GM23248 (cell line): ENCODE results near the gene RTKN2. TPM values are rescaled to one million over a fixed set of nuclear protein-coding genes. Genes with fewer than 3 reads are reported as not detected.
"Not testable (repeated sequence)": the region's sequence is repeated elsewhere in the genome, so short reads cannot be mapped to it uniquely, and the experiment has no call there.

ENCODE experiments used
- DNase-seq: peaks from one replicate; pipeline ENCODE4 v3.0.0-alpha.2; 2015
- H2AFZ ChIP-seq: fragments of 200-600 bp; sonication (generic); 2 replicates; pipeline ENCODE4 v1.6.1; 2016; ENCODE audit warnings: antibody characterized with exemption
- H3F3A ChIP-seq: fragments of 200-600 bp; sonication (generic); 2 replicates; pipeline ENCODE4 v1.6.1; 2016; ENCODE audit warnings: mild to moderate bottlenecking, antibody characterized with exemption, mixed run types; ENCODE audit not compliant: insufficient read depth
- H3K27ac ChIP-seq: fragments of 200-600 bp; sonication (generic); 2 replicates; pipeline ENCODE4 v1.5.1; 2016; ENCODE audit warnings: mild to moderate bottlenecking
- H3K27me3 ChIP-seq: fragments of 200-600 bp; sonication (generic); replicated peaks from 2 replicates; pipeline ENCODE4 v1.6.1; 2016; ENCODE audit warnings: mild to moderate bottlenecking; ENCODE audit not compliant: insufficient read depth
- H3K36me3 ChIP-seq: fragments of 200-600 bp; sonication (generic); 2 replicates; pipeline ENCODE4 v1.6.1; 2016; ENCODE audit warnings: low read depth, mild to moderate bottlenecking
- H3K4me1 ChIP-seq: fragments of 200-600 bp; sonication (generic); 2 replicates; pipeline ENCODE4 v1.6.1; 2016; ENCODE audit warnings: mild to moderate bottlenecking; ENCODE audit not compliant: insufficient read depth
- H3K4me2 ChIP-seq: fragments of 200-600 bp; sonication (generic); one replicate; pipeline ENCODE4 v1.6.1; 2016; ENCODE audit warnings: mild to moderate bottlenecking; ENCODE audit not compliant: unreplicated experiment
- H3K4me3 ChIP-seq: fragments of 200-600 bp; sonication (generic); 2 replicates; pipeline ENCODE4 v1.5.1; 2016; ENCODE audit warnings: mild to moderate bottlenecking
- H3K79me2 ChIP-seq: fragments of 200-600 bp; sonication (generic); 2 replicates; pipeline ENCODE4 v1.6.1; 2016; ENCODE audit warnings: mild to moderate bottlenecking; ENCODE audit not compliant: insufficient read depth
- H3K9ac ChIP-seq: fragments of 200-600 bp; sonication (generic); 2 replicates; pipeline ENCODE4 v1.6.1; 2016; ENCODE audit warnings: mild to moderate bottlenecking
- H3K9me2 ChIP-seq: fragments of 200-600 bp; sonication (generic); 2 replicates; pipeline ENCODE4 v1.6.1; 2016; ENCODE audit warnings: mixed run types, mild to moderate bottlenecking, moderate library complexity; ENCODE audit not compliant: insufficient read depth
- H3K9me3 ChIP-seq: fragments of 200-600 bp; sonication (generic); one replicate; pipeline ENCODE4 v1.6.1; 2017; ENCODE audit warnings: low read depth
- H4K20me1 ChIP-seq: fragments of 200-600 bp; sonication (generic); 2 replicates; pipeline ENCODE4 v1.6.0; 2016; ENCODE audit not compliant: insufficient read depth
- EZH2 ChIP-seq: fragments of 200-600 bp; sonication (generic); IDR thresholded peaks from 2 replicates; pipeline ENCODE4 v1.6.1; 2018; ENCODE audit warnings: antibody characterized with exemption, mild to moderate bottlenecking; ENCODE audit not compliant: insufficient read depth, poor library complexity, severe bottlenecking
- EZH2phosphoT487 ChIP-seq: fragments of 200-600 bp; sonication (generic); IDR thresholded peaks from 2 replicates; pipeline ENCODE4 v1.6.1; 2018; ENCODE audit warnings: antibody characterized with exemption, moderate library complexity, mild to moderate bottlenecking, low read depth; ENCODE audit not compliant: insufficient read depth
- WGBS, 2 experiments: methylation state at CpG; one replicate each; pipeline ENCODE4 v1.1.6; 2015 to 2017; ENCODE audit warnings: low lambda C conversion rate in 2 of 2, low coverage in 1 of 2; ENCODE audit errors: missing lambda C conversion rate in 2 of 2; 5-methylcytosine and 5-hydroxymethylcytosine counted together
- in situ Hi-C: fragments of 300-500 bp; cut with MboI; formaldehyde crosslinking; loops from 2 replicates; pipeline ENCODE4 v1.15.0; 2020
- polyA plus RNA-seq: library from polyadenylated mRNA; unstranded; fragments of >200 nt; fragmentation: Nextera tagmentation; extraction: Ambion mirVana; gene quantifications from 2 replicates; pipeline ENCODE4 v1.2.1, GENCODE V29; 2016
- total RNA-seq: library from RNA; depleted of rRNA; stranded (reverse); fragments of >200 nt; shearing (Covaris generic); gene quantifications from 2 replicates; pipeline ENCODE4 v1.2.3, GENCODE V29; 2014

RTKN2 gene
- total and polyA plus RNA-seq, 2 experiments from 2014 or later = 0.11 to 0.15 TPM

- H3K4me1 ChIP-seq = no peaks in the 10 kb centered on the region
- H3F3A ChIP-seq = no peaks in the 10 kb centered on the region
- H3K4me2 ChIP-seq = no peak overlapping the region
- 54 to 59% methylated on average over 5 of the region's 5 CpGs for WGBS, 2 experiments
- in situ Hi-C loops = no loop called here
- no peak overlapping the region for H3K4me3 ChIP-seq
- no peak overlapping the region for H2AFZ ChIP-seq
- no peaks in the 10 kb centered on the region for H3K36me3 ChIP-seq
- no peaks in the 10 kb centered on the region for H3K9me3 ChIP-seq
- TF ChIP-seq EZH2phosphoT487 (no peak), EZH2 (no peak)
- H3K27ac ChIP-seq = no peak overlapping the region
- H3K79me2 ChIP-seq = no peaks in the 10 kb centered on the region
- no peaks in the 10 kb centered on the region; the same call in 1 of the 2 replicates for H3K27me3 ChIP-seq
- no peaks in the 10 kb centered on the region for H4K20me1 ChIP-seq
- no peak overlapping the region for H3K9ac ChIP-seq
- DNase-seq = no peak
- no peaks in the 10 kb centered on the region for H3K9me2 ChIP-seq
Measured at GRCh38 chr10:62297857-62298256, 29.2 kb upstream of the RTKN2 start.

- no peak overlapping the region for H3K4me3 ChIP-seq
- no peaks in the 10 kb centered on the region for H4K20me1 ChIP-seq
- DNase-seq = no peak
- no peak overlapping the region for H2AFZ ChIP-seq
- H3K9me2 ChIP-seq = no peaks in the 10 kb centered on the region
- H3K4me2 ChIP-seq = no peak overlapping the region
- H3K9me3 ChIP-seq = no peaks in the 10 kb centered on the region
- no peaks in the 10 kb centered on the region for H3K36me3 ChIP-seq
- H3K79me2 ChIP-seq = no peaks in the 10 kb centered on the region
- H3K27ac ChIP-seq = no peak overlapping the region
- TF ChIP-seq EZH2 (no peak), EZH2phosphoT487 (no peak)
- no peak overlapping the region for H3K9ac ChIP-seq
- no peaks in the 10 kb centered on the region for H3F3A ChIP-seq
- H3K27me3 ChIP-seq = no peaks in the 10 kb centered on the region
- no peaks in the 10 kb centered on the region for H3K4me1 ChIP-seq
- in situ Hi-C loops = no loop called here
Measured at GRCh38 chr10:62284221-62284620, 15.6 kb upstream of the RTKN2 start.

GRCh38 chr10:62281348-62281747, 12.7 kb upstream of the RTKN2 start:
- H3K4me3 ChIP-seq, H3K4me1 ChIP-seq, H3F3A ChIP-seq, H3K9me3 ChIP-seq, H2AFZ ChIP-seq, H4K20me1 ChIP-seq, H3K4me2 ChIP-seq, H3K27me3 ChIP-seq, H3K79me2 ChIP-seq, H3K36me3 ChIP-seq, H3K27ac ChIP-seq, H3K9ac ChIP-seq, in situ Hi-C loops, H3K9me2 ChIP-seq, DNase-seq: not testable (repeated sequence)
- WGBS, 2 experiments = 96% methylated on average over 24 of the region's 24 CpGs

GRCh38 chr10:62280392-62280791, 11.7 kb upstream of the RTKN2 start:
- H3K9me3 ChIP-seq = not testable (repeated sequence)
- WGBS, 2 experiments = 82 to 86% methylated on average over 8 to 10 of the region's 28 CpGs

GRCh38 chr10:62278441-62278910, 9.8 kb upstream of the RTKN2 start:
- Histone ChIP-seq H3K9me3 (no peaks in the 10 kb centered on the region), H3K4me2 (no peak overlapping the region), H3K79me2 (no peaks in the 10 kb centered on the region), H3K4me3 (no peak overlapping the region), H3K27me3 (no peaks in the 10 kb centered on the region), H2AFZ (no peak overlapping the region), H3K4me1 (peaks cover 10% of the 10 kb centered on the region), H3K9ac (no peak overlapping the region), H3F3A (peaks cover 8% of the 10 kb centered on the region), H3K27ac (0 out of 2 replicates have a peak overlapping the region, but pooled peaks have one; percentile 3), H3K9me2 (no peaks in the 10 kb centered on the region), H4K20me1 (no peaks in the 10 kb centered on the region), H3K36me3 (no peaks in the 10 kb centered on the region)
- in situ Hi-C loops = no loop called here
- DNase-seq = peak; percentile 31
- WGBS, 2 experiments = 2 to 3% methylated on average over 2 of the region's 2 CpGs
- TF ChIP-seq EZH2 (no peak), EZH2phosphoT487 (no peak)

More at GRCh38 chr10:62280392-62280791, 11.7 kb upstream of the RTKN2 start:
- DNase-seq, H4K20me1 ChIP-seq, H3K27me3 ChIP-seq, H3K4me3 ChIP-seq, H3K27ac ChIP-seq, H3F3A ChIP-seq, H2AFZ ChIP-seq, H3K4me2 ChIP-seq, H3K36me3 ChIP-seq, H3K9ac ChIP-seq, H3K9me2 ChIP-seq, in situ Hi-C loops, H3K79me2 ChIP-seq, H3K4me1 ChIP-seq: not testable (repeated sequence)
